Gastroesophageal sphincter (tissue), 3 donors: ENCODE data around the gene DCTN3.

ENCODE experiments used
- CTCF ChIP-seq, 4 experiments: fragments of 200-600 bp in 2 of 4; fragments of 450-650 bp in 2 of 4; sonication (generic) in 1 of 4; IDR thresholded peaks; one replicate each; pipeline ENCODE4 v1.5.1; 2017 to 2019; ENCODE audit warnings: antibody characterized with exemption in 4 of 4, mild to moderate bottlenecking in 2 of 4, moderate library complexity in 2 of 4
- POLR2A ChIP-seq, 2 donors: fragments of 450-650 bp; IDR thresholded peaks; one replicate each; pipeline ENCODE4 v1.6.1; 2017; ENCODE audit warnings: antibody characterized with exemption in 2 of 2, mild to moderate bottlenecking in 2 of 2, moderate library complexity in 1 of 2
- POLR2AphosphoS5 ChIP-seq: sonication (generic); formaldehyde crosslinking; IDR thresholded peaks from one replicate; pipeline ENCODE4 v1.6.1; 2017; ENCODE audit warnings: antibody characterized with exemption

- TF ChIP-seq CTCF (IDR thresholded peaks at IDR 0.05), result peak in 3 of 4 experiments; percentile 87 to 99 (median 94)
- no peak for TF ChIP-seq POLR2A (IDR thresholded peaks at IDR 0.05)
- TF ChIP-seq POLR2AphosphoS5, result peak; percentile 11
These were observed 28.9 kb downstream of the DCTN3 start for GRCh38 chr9:34591248-34591916.
